ENCODE results near the gene AGBL3. TPM values are rescaled to one million over a fixed set of nuclear protein-coding genes. Genes with fewer than 3 reads are reported as not detected.
A peak's percentile ranks its signal among the peaks of the same experiment; 100 is the strongest.

AGBL3 gene
- total and polyA plus RNA-seq, 2 of the 8 experiments (the other 6 are each of a cell fraction or from before 2014, with no cell fraction given), result 1.1 to 1.9 TPM

DNA sequence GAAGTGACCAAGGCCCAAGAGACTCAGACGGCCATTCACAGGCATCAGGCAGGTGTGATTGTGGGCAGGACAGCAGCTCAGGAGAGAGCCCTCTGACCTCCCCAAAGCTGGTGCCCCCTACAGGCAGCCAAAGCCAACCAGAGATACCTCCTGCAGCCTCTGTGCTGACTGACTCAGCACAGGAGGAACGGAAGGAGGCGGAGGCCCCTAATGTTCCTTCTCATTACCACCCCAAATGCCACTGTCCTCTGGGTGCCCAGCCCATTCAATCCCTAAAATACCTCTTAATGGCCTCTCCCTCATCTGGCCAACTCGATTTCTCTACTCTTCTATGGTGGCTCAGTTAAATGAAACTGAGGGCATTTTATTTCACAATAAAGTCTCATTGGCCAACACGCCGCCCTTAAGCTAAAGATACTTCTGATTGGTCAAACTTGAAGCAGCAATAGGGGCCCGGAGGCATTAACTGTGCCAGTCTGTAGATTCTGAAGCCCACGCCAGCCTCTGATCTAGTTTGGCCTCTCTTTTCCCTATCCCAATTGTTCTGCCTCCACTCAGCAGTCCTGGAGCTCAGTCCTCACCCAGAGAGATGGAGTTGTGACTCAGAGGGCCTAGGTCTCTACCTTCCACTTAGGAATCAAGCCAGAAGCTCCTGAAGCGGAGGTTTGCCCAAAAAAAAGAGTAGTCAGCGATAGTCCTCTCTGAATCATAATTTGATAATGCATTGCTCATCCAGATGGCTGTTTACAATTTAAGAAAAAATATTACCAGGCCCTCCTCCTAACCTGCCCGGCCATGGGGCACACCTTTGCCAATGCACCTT, 183.0 kb downstream of the AGBL3 start (continued):
- TF ChIP-seq CEBPB (IDR thresholded peaks at IDR 0.05; ENCODE audit: low read depth, low read length) (no peak), ZNF274 (IDR thresholded peaks at IDR 0.05; ENCODE audit: borderline replicate concordance, extremely low read depth, low read length) (no peak), ASH2L (IDR thresholded peaks at IDR 0.05; ENCODE audit: low read length) (no peak), EP300 (IDR thresholded peaks at IDR 0.05; ENCODE audit: borderline replicate concordance in 1 of 2, low read depth in 2 of 2, low read length in 2 of 2) (no peak), FOSL1 (IDR thresholded peaks at IDR 0.05; ENCODE audit: insufficient read depth, low read depth, low read length) (no peak), PHF8 (conservative IDR thresholded peaks at IDR 0.05; ENCODE audit: low read depth, low read length) (no peak), RNF2 (IDR thresholded peaks at IDR 0.05; ENCODE audit: borderline replicate concordance, low read depth, low read length, missing control alignments, poor library complexity, severe bottlenecking) (no peak), JUND (IDR thresholded peaks at IDR 0.05; ENCODE audit: low read length) (no peak), GTF2F1 (IDR thresholded peaks at IDR 0.05; ENCODE audit: borderline replicate concordance, low read depth, low read length) (no peak), POU5F1 (IDR thresholded peaks at IDR 0.05; ENCODE audit: low read depth, low read length) (no peak), CHD2 (IDR thresholded peaks at IDR 0.05; ENCODE audit: low read length) (no peak), NANOG (IDR thresholded peaks at IDR 0.05; ENCODE audit: insufficient read depth, low read depth, low read length, poor library complexity, severe bottlenecking) (no peak), RXRA (IDR thresholded peaks at IDR 0.05; ENCODE audit: insufficient read depth, low read depth, low read length) (no peak), SIRT6 (IDR thresholded peaks at IDR 0.05; ENCODE audit: low read length) (no peak), HDAC2 (IDR thresholded peaks at IDR 0.05; ENCODE audit: borderline replicate concordance in 1 of 2, low read depth in 2 of 2, low read length in 2 of 2) (no peak), TAF7 (optimal IDR thresholded peaks at IDR 0.05; ENCODE audit: borderline replicate concordance, low read depth, low read length) (no peak), RBBP5 (IDR thresholded peaks at IDR 0.05; ENCODE audit: borderline replicate concordance, low read depth, low read length) (no peak), TBP (IDR thresholded peaks at IDR 0.05; ENCODE audit: low read depth, low read length) (0 out of 2 replicates have a peak, but pooled peaks have one; percentile 16)
- TF ChIP-seq, protein P1, sequence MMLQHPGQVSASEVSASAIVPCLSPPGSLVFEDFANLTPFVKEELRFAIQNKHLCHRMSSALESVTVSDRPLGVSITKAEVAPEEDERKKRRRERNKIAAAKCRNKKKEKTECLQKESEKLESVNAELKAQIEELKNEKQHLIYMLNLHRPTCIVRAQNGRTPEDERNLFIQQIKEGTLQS (IDR thresholded peaks at IDR 0.05; ENCODE audit: insufficient read depth, low read depth, low read length), result no peak
- TF ChIP-seq, protein P2, sequence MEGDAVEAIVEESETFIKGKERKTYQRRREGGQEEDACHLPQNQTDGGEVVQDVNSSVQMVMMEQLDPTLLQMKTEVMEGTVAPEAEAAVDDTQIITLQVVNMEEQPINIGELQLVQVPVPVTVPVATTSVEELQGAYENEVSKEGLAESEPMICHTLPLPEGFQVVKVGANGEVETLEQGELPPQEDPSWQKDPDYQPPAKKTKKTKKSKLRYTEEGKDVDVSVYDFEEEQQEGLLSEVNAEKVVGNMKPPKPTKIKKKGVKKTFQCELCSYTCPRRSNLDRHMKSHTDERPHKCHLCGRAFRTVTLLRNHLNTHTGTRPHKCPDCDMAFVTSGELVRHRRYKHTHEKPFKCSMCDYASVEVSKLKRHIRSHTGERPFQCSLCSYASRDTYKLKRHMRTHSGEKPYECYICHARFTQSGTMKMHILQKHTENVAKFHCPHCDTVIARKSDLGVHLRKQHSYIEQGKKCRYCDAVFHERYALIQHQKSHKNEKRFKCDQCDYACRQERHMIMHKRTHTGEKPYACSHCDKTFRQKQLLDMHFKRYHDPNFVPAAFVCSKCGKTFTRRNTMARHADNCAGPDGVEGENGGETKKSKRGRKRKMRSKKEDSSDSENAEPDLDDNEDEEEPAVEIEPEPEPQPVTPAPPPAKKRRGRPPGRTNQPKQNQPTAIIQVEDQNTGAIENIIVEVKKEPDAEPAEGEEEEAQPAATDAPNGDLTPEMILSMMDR (IDR thresholded peaks at IDR 0.05; ENCODE audit: control extremely low read depth in 1 of 3, insufficient read depth in 1 of 3, low read depth in 1 of 3, low read length in 3 of 3), result peak; percentile 69 to 80 (median 80)

Data from H1 (cell line).